Nephron progenitor cell (in vitro differentiated cells): ENCODE measurements around the gene GNPTG.
A peak's percentile ranks its signal among the peaks of the same experiment; 100 is the strongest.
"Not testable (repeated sequence)": the region's sequence is repeated elsewhere in the genome, so short reads cannot be mapped to it uniquely, and the experiment has no call there.

Source experiments
- DNase-seq: peaks from one replicate; pipeline ENCODE4 v3.0.0; 2021
- H3K27ac Mint-ChIP-seq: 2 replicates; pipeline ENCODE4 v1.8.0; 2021; ENCODE audit warnings: mild to moderate bottlenecking, moderate library complexity, mixed read lengths
- H3K27me3 Mint-ChIP-seq: 2 replicates; pipeline ENCODE4 v1.8.0; 2021; ENCODE audit warnings: mild to moderate bottlenecking, low read depth, mixed read lengths; ENCODE audit not compliant: poor library complexity
- H3K36me3 Mint-ChIP-seq: 2 replicates; pipeline ENCODE4 v1.8.0; 2021; ENCODE audit warnings: low read depth, mixed read lengths
- H3K4me1 Mint-ChIP-seq: 2 replicates; pipeline ENCODE4 v1.8.0; 2021; ENCODE audit warnings: mixed read lengths
- H3K4me3 Mint-ChIP-seq: 2 replicates; pipeline ENCODE4 v1.8.0; 2021; ENCODE audit warnings: mild to moderate bottlenecking, moderate library complexity, mixed read lengths
- H3K9me3 Mint-ChIP-seq: 2 replicates; pipeline ENCODE4 v1.8.0; 2021; ENCODE audit warnings: mild to moderate bottlenecking, moderate library complexity, mixed read lengths
- TF ChIP-seq, protein P1 (sequence below): fragments of 200-600 bp; sonication (generic); IDR thresholded peaks from 2 replicates; pipeline ENCODE4 v1.5.0; 2021; ENCODE audit warnings: antibody characterized with exemption

Gene GNPTG

DNA sequence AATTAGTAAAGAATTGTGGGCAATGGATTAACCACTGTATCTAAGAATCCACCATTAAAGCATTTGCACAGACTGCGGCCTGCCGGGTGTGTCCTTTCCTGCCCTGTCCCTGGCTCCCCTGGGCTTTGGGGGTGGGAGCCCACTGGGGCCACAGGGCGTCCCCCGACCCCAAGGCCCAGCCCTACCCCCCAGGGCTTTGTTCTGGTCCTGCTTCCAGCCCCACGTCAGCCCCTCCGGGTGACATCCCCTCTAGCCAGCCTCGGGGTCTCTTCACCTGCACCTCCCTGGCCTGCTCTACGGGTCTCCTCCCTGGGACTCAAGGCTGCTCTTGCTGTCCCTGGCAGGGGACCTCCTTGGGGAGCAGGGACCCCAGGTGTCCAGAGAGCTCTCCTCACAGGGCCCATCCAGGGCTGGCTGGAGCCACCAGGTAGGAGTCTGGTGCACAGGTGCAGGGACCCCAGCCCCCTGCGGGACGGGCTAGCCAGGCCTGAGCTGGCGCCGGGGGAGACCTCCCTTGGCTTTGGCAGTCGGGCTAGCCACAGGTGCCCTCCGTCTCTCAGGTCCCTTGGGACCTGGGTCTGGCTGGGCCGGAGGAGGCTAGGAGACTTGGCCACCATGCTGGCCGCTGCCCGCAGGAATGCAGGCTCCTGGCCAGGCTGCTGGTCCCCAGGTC lies 24.6 kb upstream of the GNPTG start:
- peak overlapping the region; percentile 88 for H3K27ac Mint-ChIP-seq
- H3K9me3 Mint-ChIP-seq: no peaks in the 10 kb centered on the region
- no peak overlapping the region for H3K4me3 Mint-ChIP-seq
- TF ChIP-seq, protein P1, sequence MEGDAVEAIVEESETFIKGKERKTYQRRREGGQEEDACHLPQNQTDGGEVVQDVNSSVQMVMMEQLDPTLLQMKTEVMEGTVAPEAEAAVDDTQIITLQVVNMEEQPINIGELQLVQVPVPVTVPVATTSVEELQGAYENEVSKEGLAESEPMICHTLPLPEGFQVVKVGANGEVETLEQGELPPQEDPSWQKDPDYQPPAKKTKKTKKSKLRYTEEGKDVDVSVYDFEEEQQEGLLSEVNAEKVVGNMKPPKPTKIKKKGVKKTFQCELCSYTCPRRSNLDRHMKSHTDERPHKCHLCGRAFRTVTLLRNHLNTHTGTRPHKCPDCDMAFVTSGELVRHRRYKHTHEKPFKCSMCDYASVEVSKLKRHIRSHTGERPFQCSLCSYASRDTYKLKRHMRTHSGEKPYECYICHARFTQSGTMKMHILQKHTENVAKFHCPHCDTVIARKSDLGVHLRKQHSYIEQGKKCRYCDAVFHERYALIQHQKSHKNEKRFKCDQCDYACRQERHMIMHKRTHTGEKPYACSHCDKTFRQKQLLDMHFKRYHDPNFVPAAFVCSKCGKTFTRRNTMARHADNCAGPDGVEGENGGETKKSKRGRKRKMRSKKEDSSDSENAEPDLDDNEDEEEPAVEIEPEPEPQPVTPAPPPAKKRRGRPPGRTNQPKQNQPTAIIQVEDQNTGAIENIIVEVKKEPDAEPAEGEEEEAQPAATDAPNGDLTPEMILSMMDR: no peak
- H3K4me1 Mint-ChIP-seq: peaks cover 12% of the 10 kb centered on the region
- H3K36me3 Mint-ChIP-seq: peaks cover 13% of the 10 kb centered on the region
- peaks cover 18% of the 10 kb centered on the region for H3K27me3 Mint-ChIP-seq
- no peak for DNase-seq

DNA sequence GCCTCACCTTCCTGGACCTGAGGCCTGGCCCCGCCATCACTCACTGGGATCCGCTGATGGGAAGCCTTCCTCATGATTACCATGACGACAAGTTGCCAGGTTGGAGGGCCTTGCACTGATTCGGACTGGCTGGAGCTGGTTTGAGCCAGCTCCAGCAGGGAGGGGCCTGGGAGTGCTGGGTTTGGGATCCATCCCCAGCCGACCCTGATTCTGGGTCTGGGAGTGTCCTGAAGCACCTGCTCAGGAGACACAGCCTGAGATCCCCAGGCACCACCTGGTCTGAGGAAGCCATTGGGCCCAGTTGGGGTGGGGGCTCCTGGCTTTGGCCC lies 24.1 kb upstream of the GNPTG start:
- Mint-ChIP-seq H3K36me3 (peaks cover 13% of the 10 kb centered on the region), H3K4me1 (peaks cover 12% of the 10 kb centered on the region), H3K27ac (no peak overlapping the region), H3K9me3 (no peaks in the 10 kb centered on the region), H3K27me3 (peaks cover 23% of the 10 kb centered on the region), H3K4me3 (no peak overlapping the region)
- no peak for DNase-seq
- TF ChIP-seq, protein P1: no peak

DNA sequence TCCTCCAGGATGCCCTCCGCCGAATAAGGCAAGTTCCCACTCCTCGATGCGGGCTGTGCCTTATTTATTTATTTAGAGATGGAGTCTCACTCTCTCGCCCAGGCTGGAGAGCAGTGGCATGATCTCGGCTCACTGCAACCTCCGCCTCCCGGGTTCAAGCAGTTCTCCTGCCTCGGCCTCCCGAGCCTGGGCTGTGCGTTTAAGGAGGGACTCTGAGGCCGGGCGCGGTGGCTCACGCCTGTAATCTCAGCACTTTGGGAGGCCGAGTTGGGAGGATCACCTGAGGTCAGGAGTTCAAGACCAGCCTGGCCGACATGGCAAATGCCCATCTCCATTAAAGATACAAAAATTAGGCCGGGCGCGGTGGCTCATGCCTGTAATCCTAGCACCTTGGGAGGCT lies 23.6 kb upstream of the GNPTG start:
- peaks cover 13% of the 10 kb centered on the region for H3K36me3 Mint-ChIP-seq
- H3K4me3 Mint-ChIP-seq, H3K9me3 Mint-ChIP-seq, H3K27ac Mint-ChIP-seq, DNase-seq: not testable (repeated sequence)
- peaks cover 12% of the 10 kb centered on the region for H3K4me1 Mint-ChIP-seq
- H3K27me3 Mint-ChIP-seq: peaks cover 26% of the 10 kb centered on the region

DNA sequence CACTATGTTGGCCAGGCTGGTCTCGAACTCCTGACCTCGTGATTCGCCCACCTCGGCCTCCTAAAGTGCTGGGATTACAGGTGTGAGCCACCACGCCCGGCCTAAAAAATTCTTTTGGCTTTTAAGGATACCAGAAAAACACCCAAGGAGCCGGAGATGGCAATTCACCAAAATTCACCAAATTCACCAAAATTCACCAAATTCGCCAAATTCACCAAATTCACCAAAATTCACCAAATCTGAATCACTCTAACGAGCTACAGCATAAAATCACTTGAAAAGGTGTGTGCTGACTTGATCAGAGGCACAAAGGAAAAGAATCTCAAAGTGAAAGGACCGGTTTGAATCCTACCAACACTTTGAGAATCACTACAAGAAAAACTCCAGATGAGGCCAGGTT lies 22.8 kb upstream of the GNPTG start:
- DNase-seq, H3K9me3 Mint-ChIP-seq, H3K36me3 Mint-ChIP-seq, H3K27ac Mint-ChIP-seq, H3K4me3 Mint-ChIP-seq: not testable (repeated sequence)
- Mint-ChIP-seq H3K4me1 (peaks cover 12% of the 10 kb centered on the region), H3K27me3 (peaks cover 26% of the 10 kb centered on the region)

DNA sequence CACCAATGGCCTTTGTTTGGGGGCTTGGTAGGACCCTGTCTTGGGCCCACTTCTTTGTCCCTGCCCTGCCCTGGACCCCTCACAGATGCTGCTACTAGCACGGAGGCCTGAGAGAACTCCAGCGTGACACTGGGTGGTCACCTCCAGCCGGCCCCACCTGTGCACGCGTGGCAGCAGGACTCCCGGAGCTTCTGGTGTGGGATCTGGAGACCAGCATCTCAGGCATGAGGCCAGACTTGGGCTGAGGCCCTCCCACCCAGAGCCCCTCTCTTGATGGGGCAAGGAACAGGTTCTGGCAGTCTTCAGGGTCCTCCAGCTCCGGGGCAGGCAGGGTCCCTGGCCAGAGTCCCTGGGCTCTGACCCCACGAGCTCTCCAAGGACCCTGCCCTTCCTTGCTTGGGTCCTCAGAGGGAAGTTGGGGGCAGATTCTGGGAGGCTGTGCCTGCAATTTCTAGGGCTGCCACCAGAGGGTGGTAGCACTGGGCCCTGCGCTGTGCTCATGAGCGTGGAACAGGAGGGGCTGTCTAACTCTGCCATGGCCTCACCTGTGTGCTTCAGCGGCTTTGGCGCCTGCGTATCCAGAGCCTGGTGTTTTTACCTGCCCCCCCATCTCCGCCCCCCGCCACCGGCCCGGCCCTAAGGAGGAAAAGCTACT lies 21.3 kb upstream of the GNPTG start:
- Mint-ChIP-seq H3K4me3 (no peak overlapping the region), H3K36me3 (no peaks in the 10 kb centered on the region), H3K4me1 (peaks cover 12% of the 10 kb centered on the region), H3K27ac (no peak overlapping the region), H3K27me3 (peaks cover 40% of the 10 kb centered on the region), H3K9me3 (no peaks in the 10 kb centered on the region)
- no peak for DNase-seq
- TF ChIP-seq, protein P1: peak; percentile 50

DNA sequence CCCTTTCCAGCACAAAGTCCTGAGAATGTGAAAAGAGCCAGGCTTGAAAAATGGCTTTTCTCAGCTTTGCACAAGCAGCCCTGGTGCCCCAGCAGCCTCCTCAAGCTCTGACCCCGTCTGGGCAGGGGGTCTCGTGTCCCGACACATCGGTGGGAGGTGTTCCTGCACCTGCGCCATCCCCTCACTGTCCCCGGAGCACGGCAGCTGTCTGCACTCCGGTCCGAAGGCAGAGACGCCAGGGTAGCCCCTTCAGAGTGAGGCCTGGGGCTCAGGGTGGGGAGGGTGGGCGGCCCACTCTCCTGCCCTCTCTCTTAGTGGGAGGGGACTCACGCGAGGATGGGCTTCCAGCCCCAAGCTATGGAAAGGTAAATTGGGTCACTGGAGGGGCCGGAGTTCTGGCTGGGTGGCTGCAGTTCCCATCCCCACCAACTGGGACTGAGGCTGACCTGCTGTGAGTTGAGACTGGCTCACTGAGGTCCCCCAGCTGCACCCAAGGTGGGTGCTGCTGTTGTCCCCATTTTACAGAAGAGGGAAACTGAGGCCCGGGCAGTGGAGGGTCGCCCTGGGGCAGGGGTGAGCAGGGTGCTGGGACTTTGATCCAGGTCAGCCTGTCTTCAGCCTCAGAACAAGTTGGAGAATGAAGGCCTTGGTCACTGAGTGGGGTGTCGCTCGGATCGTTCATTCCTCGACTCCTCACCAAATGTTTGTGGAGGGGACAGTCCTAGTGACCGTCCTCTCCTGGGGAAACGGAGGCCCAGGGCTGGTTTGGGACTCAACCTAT lies 20.6 kb upstream of the GNPTG start:
- peaks cover 12% of the 10 kb centered on the region for H3K4me1 Mint-ChIP-seq
- H3K9me3 Mint-ChIP-seq: no peaks in the 10 kb centered on the region
- no peak overlapping the region for H3K27ac Mint-ChIP-seq
- DNase-seq: no peak
- H3K36me3 Mint-ChIP-seq: no peaks in the 10 kb centered on the region
- peaks cover 48% of the 10 kb centered on the region for H3K27me3 Mint-ChIP-seq
- TF ChIP-seq, protein P1: no peak
- H3K4me3 Mint-ChIP-seq: peak overlapping the region; percentile 58
